GM19025 (cell line): ENCODE data around the gene ERC1.
"Not testable (repeated sequence)": the region's sequence is repeated elsewhere in the genome, so short reads cannot be mapped to it uniquely, and the experiment has no call there.

ENCODE experiments used
- ATAC-seq: cut with Tn5 transposase; IDR thresholded peaks from one replicate; pipeline ENCODE4 v1.9.1; 2021; ENCODE audit warnings: mild to moderate bottlenecking, low read depth, moderate library complexity; ENCODE audit not compliant: unreplicated experiment

Gene ERC1

DNA sequence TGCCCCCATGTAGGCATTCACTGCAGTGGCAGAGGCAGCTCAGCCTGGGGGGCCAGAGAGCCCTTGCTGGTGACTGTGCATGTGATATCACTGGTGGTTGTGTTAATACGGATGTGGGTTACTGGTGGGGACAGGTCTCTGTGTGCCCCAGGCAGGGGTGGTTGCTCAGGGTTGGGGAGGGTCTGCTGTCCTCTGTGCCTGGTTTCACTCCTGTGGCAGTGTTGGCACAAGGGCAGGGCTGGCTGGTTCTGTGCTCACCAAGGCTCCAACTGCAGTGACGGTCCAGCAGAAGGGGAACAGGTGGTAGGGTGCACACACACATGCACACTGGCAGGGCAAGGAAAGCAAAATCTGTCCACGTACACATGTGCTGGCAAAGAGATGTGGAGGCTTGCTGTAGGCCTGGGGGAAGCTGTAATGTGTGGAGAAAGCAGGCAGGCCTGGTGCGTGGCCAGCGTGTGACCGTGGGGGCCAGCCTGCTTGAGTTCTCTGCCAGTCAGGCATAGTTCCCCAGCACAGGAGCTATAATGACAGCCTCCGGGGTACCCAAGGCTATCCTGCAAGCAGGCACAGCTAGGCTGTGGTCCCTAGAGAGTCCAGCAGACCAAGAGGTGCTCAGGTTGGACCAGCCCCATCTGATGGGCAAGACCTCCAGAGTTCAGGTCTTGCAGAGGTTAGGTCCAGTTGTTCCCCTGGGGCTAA is 348.7 kb downstream of the ERC1 start:
- ATAC-seq: no peak

DNA sequence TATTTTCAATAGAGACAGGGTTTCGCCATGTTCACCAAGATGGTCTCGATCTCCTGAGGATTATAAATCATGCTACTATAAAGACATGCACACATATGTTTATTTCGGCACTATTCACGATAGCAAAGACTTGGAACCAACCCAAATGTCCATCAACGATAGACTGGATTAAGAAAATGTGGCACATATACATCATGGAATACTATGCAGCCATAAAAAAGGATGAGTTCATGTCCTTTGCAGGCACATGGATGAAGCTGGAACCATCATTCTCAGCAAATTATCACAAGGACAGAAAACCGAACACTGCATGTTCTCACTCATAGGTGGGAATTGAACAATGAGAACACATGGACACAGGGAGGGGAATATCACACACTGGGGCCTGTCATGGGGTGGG is 350.2 kb downstream of the ERC1 start:
- ATAC-seq: not testable (repeated sequence)

DNA sequence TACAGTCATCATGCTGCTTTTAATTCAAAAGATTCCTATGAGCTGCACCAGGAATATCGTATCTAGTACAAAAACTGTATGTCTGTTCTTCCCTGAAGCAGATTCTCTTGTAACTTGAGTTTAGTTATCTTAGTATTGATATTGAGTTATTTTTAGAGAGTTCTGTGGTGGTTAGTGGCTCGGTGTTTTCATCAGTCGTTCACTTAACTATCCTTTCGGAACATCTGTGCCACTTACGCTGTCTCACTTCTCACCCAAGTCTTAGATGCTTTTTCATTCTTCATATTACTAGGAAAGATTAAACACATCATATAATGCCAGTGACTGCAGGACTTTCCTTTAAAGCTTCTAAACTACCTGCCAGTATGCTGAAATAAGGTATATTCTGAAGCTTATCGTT is 352.4 kb downstream of the ERC1 start:
- ATAC-seq: no peak

DNA sequence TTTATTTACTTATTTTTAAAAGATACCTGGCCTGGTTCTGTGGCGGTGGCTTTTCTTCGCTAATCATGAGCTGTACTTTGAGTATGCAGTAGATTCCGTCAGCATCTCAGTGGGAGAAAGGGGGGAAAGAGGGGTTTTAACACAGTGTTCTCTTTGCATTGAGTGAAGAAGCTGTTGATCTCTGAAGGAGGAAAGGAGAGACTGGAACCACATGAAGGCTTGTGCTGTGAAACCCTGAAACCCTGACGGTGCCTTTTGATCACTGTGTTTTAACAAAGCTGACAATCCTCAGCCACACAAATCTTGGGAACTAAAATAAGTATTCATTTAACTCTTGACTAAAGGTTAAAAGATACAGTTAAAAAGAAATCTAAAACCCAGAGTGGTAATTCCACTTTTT is 353.2 kb downstream of the ERC1 start:
- no peak for ATAC-seq

DNA sequence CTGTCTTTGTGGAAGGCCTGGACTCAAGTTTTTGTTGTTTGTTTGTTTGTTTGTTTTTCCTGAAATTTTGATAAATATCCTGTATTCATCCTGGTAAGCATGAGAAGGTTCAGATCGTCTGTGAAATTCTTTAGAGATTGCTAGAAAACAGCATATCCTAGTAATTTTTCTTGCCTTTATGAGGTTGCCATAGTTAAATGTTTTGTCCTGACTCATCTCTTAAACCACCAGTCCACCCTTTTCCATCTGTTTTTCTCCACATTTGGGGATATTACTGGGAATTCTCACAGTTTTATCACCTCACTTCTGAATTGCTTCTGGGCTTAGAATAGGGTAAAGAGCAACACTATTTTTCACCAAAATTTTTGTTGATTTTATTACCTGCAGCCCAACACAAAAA is 355.1 kb downstream of the ERC1 start:
- no peak for ATAC-seq

DNA sequence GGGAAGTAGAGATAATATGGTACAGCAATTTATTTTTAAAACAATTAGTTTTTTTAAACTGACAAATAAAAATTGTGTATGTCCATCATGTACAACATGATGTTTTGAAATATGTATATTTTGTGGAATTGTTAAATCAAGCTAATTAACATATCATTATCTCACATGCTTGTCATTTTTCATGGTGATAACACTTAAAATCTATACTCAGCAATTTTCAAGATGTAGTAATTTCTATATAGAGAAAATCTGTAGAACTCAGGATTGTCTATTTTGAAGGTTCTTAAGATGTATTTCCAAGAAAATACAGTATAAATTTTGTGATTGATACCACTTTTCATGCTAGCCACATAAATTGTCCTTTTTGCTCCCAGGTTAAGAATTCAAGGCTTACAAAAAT is 356.3 kb downstream of the ERC1 start:
- ATAC-seq: no peak

DNA sequence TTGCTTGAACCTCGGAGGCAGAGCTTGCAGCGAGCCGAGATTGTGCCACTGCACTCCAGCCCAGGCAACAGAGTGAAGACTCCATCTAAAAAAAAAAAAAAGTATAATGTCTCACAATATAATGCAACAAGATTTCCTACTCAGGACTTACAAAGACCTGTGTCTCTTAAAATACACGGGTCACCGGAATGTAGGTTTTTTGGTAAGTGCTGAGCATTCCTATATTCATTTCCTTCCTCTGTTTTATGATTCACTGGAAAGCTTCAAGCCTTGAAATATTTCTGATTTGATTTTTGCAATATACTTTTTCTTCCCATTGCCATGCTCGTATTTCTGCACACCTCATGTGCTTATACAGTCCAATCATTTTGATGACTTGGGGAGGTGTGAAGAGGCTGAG is 357.6 kb downstream of the ERC1 start:
- ATAC-seq: no peak

DNA sequence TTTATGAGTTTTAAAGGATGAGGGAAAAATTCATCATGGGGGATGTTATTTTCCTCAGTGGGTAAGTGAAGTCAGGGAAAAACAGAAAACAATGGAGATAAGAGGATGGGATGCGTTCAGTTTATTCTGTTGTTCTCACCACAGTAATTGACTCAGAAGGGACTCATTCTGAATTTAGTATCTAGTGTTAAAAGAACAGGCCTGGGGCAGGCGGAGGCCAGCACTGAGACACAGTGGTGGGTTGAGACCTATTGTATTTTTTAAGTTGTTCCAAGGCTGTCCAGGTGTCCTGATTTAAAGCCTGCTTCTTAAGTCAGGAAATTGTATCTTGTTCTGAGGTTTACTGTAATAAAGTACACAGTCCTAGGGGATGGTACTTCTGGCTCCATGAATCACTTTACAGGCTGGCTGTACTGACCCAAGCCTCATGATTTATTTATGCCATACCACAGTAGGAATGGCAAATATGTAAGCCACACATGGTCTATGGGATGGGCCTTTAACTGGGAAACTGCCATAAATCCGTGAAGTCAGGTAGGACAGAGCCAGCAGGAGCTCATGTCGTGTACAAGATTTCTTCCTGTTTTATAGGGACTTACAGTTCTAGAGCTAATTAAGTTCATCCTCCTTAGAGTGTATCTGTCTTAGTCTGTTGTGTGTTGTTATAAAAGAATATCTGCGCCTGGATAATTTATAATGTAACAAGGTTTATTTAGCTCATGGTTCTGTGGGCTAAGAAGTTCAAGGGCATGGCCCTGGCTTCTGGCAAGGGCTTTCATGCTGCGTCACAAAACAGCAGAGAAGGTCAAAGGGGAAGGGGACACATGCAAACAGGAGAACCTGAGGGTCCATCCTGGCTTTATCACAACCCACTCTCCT is 359.3 kb downstream of the ERC1 start:
- no peak for ATAC-seq

DNA sequence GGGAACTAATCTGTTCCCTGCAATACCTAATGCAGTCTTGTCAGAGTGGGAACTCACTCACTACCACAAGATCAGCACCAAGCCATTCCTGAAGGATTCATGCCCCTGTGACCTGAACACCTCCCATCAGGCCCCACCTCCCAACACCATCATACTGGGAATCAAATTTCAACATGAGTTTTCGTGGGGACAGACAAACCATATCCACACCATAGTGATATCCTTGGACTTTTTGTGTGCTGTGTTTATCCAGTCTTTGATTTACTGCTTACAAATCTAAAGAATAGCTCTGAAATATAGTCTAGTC is 359.9 kb downstream of the ERC1 start:
- no peak for ATAC-seq

DNA sequence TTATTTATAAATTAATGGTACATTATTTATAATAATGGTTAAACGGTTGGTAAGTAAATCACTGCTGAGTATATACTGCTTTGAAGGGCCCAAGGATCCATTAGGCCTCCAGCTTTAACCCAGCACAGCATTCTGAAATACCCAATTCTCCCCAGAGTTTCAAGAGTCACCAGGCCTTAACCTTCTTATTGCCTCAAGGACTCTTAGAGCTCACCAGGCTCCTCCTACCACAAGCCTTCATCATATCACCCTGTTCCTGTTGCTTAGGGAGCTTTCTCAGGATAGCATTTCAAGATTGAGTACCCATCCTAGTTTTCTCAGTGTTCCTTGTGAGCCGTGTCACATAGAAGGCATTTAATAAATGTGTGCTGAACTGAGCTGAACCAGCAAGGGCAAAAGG is 360.9 kb downstream of the ERC1 start:
- no peak for ATAC-seq

DNA sequence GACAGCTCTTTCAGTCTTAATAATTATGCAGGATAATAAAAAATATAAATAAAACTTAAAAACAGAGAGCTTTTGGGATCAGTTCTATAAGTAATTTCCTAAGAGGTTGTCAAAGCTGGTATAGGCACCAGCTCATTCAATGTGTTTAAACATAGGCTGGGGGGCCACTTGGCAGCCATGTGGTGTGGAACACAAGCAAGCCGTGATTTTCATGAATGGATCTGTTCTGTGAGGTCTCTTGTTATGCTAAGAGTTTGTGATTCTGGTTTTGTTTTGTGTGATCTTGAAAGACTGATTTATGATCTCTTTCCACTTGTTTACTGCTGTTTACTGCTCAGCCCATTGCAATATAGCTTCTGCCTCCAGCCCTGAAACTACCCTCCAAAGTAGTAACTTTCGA is 362.4 kb downstream of the ERC1 start:
- ATAC-seq: no peak

DNA sequence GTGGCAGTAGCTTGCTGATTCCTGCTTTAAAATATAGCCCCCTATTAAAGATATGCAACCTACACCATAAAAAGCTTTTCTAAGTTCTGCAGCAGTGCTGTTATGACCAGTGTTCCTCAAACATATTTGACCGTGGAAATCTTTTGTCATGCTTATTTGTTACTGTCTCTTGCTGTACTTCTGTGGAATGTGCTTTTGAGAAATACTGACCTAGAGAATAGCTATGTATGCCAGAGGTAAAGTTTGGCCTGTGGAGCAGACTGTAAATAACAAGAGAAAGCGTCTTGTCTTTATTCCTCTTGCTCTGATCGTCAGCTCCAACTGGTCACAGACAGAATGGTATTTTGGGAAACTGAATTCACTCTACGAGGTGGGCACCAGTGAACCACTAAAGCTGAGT is 364.4 kb downstream of the ERC1 start:
- ATAC-seq: no peak

DNA sequence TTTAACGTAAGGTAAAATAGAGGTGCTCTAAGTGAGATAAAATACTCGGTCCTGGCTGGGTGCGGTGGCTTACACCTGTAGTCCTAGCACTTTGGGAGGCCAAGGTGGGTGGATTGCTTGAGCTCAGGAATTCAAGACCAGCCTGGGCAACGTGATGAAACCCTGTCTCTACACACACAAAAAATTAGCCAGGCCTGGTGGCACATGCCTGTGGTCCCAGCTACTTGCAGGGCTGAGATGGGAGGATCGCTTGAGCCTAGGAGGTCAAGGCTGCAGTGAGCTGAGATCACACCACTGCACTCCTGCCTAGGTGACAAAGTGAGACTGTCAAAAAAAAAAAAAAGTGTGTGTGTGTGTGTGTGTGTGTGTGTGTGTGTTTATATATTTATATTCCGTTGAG is 364.8 kb downstream of the ERC1 start:
- ATAC-seq: not testable (repeated sequence)

DNA sequence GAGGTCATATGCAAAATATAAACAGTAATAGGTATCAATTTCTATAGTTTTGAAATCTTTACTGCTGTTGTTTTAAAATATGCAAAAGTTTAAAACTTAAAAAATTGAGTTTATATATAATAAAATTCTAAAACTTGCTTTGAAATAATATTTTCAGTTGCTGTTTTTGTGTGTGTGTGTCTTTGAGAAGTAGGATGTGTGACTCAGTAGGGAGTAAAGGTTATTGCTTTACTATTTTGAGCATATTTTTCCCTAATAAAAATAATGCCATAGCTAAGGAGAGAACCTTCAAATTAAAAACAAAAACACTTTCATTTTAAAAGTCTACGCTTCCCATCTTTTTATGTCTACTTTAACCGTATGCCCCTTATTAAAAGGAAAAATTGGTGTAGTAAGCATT is 365.3 kb downstream of the ERC1 start:
- no peak for ATAC-seq

DNA sequence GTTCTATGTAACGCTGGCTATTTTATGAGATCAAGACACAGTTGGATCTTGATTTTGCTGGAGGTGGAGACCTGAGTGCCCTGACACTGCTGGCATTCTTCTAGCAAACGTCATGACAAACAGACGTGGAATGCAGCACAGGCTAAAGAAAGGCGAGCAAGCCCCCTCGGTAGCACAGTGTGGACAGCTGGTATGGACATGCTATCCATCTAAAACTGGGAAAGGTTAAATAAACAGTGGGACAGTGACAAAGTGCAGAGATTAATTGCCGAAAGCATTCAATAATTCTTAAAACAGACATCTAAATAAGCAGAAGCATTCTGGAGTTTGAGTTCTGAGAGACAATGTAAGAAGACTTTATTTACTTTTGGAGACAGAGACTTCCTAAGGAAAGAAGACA is 366.1 kb downstream of the ERC1 start:
- no peak for ATAC-seq

DNA sequence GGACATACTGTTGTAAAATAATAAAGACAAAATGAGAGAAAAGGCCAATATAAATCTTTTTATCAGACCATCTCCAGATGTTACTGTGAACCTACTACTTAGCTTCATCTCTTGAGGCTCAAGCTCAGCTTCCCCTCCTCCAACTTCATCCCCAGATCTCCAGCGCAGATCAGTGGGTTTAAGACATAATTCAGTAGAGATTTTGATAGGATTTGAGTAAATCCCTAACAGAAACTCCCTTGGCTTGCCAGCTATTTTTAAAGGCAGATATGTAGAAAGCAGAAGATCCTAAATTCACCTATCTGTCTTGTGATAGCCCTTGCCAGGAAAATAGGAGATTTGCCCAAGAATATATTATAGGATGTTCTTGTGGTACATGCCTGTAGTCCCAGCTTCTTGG is 366.7 kb downstream of the ERC1 start:
- no peak for ATAC-seq

DNA sequence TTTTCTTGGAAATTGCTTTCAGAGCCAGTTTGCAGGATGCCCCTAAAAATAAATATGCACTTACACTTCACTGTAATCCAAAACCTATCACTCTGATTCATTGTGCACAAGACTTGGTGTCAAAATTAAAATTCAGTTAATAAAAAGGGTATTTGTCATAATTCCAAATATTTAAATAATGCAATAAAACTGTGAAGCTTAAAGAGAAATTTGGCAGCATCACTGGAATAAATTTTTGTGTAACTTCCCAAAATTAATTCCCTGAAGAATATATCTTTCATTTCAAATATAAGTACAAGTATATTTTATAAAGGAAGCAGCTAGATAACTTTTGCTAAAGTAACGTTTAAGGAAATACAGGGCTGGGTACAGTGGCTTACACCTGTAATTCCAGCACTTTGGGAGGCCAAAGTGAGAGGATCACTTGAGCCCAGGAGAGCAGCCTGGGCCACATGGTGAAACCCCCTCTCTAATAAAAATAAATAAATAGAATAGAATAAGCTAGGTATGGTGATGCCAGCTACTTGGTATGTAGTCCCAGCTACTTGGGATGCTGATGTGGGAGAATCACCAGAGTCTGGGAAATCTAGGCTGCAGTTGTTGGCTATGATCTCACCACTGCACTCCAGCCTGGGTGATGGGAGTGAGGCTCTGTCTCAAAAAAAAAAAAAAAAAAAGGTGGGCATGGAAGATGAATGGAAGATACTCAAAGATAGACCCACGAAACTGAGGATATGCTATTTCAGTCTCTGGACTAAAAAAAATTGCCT is 369.6 kb downstream of the ERC1 start:
- no peak for ATAC-seq

DNA sequence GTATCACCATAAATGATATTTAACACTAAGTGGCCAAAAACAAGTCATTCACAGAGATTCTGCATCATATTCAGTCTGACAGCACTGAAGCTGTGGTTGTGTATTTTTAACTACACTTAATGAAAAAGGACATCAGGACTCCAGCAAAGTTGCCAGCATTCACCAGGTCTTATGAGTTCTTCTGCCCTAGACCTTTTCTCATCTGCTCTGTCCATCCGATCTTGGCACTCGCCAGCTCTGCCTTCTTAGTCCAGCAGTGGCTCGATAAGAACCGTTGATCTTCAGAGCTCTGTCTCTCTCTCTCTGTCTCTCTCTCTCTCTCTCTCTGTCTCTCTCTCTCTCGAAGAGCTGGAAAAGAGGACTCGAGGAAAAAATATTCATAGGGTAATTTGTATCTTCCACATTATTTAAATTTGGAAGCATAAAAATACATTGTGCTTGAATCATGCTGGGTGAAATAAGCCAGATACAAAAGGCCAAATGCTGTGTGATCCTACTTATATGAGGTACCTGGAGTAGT is 371.2 kb downstream of the ERC1 start:
- no peak for ATAC-seq

DNA sequence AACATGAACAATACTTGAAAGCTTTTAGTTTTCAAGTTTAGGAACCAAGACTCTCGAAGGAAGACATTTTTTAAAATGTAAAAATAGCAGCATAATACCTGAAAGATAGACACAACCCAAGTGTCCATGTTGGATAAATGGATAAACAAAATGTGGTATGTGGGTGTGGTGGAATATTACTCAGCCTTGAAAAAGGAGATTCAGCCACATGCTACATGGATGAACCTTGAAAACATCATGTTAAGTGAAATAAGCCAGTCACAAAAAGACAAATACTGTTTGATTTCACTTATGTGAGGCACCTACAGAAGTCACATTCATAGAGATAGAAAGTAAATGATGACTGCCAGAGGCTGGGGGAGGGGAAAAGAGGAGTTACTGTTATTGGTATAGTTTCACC is 374.7 kb downstream of the ERC1 start:
- ATAC-seq: no peak

DNA sequence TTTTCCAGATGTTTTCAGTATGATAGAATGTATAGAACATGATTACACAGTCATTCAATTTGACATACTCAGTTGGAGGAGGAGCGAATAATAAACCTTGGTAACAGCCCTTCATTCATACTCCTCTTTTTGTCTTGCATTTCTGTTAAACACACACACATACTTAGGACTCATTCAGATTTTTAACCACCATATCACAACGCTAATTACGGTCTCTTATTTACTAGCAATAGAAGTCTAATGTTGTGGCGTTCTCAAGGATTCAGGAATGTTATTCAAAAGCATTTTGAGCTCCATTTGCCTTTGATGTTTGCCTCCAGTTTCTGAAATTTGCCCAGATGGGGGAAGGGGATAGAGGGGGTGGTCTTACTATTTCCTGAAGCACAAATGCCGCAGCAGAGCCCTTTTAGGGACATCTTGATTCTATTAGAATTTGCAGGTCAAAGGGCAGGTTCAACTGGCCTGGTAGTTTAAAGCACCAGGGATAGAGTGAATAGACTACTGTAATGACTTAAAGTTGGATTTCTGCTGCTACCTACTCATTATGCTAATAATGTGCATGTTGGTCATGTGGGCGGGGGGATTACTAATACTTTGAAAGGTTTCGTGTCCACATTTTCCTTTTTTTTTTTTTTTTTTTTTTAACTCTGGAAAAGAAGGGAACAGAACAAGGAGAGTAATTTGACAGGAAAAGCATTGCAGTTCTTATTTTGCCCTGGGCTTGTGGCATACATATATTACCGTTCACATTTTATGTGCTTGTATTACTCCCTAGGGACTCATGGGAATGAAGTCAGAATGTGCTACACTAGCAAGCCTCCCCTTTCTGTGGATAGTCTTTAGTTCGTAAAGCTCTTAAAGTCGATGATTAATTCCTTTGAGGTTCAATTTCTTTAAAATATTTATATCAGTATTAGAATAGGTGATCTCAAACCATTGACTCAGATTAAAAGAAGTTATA is 376.6 kb downstream of the ERC1 start:
- no peak for ATAC-seq
